GM19351 (cell line): ENCODE results near the gene PSMB7.

ENCODE experiments used
- ATAC-seq: cut with Tn5 transposase; IDR thresholded peaks from one replicate; pipeline ENCODE4 v1.9.1; 2021; ENCODE audit warnings: mild to moderate bottlenecking, moderate library complexity; ENCODE audit not compliant: unreplicated experiment

The PSMB7 gene

DNA sequence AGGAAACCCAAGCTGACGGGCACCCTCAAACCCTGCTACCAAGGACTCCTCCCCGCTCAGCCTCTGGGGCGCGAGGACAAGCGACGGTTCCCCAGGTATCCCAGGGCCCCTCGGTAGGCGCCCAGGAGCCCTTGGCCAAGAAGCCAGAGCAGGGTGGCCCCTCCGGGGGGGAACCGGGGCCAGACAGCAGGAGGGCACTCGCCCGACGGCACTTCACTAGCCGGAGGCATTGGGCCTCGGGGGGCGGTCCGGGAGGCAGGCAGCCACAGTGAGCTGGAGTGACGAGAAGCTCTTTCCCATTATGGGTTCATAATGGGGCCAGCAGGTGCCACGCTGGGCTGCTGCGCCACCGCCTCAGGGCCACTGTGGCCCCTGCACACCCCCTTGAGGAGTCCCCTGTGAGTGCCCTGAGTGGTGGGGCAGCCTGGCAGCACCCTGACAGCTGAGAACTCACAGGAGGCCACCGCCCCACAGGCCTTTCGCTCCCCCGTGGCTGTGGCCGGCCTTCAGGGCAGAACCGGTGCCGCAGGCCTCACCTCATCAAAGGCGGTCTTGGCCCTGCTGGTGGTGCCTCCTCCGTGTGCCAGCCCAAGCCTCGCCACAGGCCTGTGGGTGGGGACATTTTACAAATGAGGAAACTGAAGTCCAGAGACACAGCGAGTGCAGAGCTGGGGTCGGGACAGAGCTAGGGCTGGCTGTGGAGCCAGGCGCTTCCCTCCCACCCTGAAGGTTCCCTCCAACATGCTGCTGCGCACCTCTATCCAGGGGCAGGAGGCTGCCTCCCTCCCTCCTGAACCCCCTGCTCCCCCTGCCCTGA lies 68.7 kb downstream of the PSMB7 start:
- ATAC-seq, result no peak

DNA sequence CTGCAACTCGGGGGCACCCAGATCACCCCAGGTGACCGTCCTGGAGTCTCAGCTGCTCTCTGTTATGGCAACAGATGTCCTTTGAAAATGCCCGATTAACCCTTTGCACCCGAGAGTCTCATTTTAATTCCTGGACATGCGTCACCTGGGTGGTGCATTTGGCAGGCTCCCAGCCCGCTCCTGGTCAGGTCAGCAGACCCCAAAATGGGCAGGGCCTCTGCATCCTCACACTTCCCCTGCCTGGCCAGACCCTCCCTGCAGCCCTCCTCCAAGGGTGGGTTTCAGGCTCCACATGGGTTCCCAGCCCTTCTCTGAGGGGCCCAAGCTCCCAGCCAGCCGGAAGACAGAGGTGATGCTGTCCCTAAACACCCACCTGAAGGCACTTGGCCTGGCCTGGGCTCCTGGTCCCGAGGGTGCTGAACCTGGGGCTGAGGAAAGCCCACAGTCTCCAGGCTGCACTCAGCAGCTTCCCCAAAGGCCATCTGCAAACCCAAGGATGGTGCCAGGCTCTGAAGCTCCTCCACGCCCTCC lies 69.4 kb downstream of the PSMB7 start:
- no peak for ATAC-seq

DNA sequence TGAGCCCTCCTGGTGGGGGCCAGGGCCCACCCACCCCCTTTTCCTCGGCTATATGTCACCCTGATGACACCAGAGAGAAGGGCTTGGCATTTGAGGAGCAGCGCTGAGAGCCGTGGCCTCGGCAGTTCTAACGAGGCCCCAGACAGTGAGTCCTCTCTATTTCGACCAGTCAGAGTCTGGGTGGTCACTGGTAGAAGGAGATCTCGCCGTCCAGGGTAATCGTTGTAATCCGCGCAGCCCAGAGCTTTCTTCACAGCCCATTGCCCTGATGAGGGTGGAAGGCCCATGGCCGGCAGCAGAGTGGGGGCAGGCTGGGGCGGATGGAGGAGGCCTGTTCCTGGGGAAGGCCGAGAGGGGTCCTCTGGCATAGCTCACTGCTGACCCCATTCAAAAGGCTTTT lies 70.2 kb downstream of the PSMB7 start:
- no peak for ATAC-seq

DNA sequence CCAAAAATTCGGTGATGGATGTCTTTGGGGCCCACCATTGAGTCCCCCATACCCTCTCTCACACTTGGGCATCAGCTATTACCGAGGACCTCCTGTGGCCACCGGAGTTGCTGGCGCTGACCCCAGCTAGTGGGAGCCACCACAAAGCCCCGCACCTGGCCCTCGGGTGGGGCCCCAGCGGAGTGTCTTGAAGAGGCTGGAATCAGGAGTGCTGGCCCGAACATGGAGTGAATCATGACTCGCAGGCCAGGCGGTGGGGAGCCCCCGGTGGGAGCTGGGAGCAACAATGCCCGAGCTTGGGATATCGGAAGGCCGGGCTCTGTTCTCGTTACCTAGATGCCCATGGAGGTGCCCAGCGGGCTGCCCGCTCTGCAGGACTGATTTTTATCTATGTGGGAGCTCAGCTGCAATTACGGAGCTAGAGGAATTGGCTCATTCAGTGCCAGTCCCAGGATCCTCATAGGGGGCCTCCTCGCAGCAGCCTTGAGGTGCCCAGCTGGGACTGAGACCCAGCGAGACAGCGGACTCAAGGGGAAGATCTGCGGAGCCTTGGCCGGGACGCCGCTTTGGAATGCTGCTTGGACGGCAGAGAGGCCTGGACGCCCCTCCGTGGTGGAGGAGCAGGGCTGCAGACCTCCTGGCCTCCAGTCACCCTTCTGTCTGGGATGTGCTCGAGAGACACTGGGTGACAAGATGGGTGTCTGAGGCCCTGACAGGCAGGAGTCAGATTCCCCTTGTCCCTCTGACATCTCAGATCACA lies 70.8 kb downstream of the PSMB7 start:
- ATAC-seq, result no peak

DNA sequence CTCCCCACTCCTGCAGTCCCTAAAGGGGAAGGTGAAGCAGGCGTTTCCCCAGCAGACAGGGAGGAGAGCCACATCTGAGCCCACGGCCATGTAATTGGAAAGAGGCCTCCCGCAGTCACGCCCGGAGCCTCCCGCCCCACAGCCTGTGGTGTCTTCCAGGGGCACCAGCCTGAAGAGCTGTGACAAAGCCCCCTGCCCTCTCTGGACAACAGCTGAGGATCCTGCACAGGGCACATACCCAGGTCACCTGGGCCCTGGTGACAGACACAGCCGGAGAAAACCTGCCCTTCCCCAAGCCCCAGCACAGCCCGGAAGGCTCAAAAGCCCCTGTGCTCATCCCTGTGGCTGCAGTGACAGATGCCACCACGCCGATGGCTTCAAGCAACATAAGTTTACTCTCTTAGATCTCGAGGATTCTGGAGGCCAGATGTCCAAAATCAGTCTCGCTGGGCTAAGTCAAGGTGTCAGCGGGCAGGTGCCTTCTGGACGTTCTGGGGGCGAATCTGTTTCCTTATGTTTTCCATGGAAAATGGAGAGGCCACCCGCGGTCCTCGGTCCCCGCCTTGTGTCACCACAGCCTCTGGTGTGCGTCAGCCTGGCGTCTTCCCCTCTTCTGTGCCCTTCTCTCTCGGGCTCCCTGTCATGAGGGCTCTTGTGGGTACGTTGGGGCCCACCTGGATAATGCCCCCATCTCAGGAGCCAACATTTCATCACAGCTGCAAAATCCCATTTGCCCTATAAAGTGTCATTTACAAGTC lies 71.5 kb downstream of the PSMB7 start:
- ATAC-seq, result no peak

DNA sequence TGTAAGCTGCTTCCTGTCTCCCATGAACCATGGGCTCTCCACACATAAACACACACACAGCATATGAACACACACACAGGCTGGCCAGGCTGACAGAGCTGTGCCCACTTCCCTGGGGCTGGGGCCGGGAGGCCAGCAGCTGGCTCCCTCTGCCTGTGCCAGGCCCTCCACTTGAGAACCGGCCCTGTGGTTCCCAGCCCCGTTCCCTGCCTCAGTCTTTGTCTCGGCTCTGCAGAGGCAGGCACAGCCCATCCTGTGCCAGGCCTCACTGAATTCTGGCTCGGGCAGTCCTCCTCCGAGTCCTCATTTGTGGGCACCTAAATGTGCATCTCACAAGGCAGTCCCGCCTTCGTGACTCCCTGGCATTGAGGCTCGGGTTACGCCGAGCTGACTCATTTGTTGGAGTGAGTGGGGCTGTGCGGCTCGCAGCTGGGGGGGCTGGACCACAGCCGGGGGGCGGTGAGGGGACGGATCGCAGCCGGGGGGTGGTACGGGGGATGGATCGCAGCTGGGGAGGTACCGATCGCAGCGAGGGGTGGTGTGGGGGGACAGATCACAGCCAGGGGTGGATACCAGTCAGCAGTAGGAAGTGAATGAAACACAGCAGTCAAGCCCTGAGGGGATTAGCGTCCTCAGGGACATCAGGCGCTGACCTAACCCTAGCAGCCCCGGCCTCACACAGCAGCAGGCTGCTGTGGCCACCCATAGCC lies 72.3 kb downstream of the PSMB7 start:
- no peak for ATAC-seq

DNA sequence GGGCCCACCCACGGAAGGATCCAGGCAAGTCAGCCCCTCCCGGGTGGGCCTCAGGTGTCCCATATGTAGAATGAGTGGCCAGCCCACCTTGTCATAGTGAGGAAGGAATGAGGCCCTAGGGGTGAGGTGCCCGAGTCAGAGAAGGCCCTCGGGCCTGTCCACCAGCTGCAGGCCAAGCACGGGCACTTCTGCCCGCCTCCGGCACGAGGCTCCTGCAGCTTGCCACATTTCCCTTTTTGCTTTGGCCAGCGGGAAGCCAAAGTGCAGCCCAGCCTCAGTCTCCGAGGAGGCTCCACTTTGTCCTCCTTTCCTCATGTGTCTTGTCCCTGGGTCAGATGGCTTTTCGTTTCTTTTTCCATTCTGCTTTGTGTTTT lies 72.9 kb downstream of the PSMB7 start:
- ATAC-seq, result no peak

DNA sequence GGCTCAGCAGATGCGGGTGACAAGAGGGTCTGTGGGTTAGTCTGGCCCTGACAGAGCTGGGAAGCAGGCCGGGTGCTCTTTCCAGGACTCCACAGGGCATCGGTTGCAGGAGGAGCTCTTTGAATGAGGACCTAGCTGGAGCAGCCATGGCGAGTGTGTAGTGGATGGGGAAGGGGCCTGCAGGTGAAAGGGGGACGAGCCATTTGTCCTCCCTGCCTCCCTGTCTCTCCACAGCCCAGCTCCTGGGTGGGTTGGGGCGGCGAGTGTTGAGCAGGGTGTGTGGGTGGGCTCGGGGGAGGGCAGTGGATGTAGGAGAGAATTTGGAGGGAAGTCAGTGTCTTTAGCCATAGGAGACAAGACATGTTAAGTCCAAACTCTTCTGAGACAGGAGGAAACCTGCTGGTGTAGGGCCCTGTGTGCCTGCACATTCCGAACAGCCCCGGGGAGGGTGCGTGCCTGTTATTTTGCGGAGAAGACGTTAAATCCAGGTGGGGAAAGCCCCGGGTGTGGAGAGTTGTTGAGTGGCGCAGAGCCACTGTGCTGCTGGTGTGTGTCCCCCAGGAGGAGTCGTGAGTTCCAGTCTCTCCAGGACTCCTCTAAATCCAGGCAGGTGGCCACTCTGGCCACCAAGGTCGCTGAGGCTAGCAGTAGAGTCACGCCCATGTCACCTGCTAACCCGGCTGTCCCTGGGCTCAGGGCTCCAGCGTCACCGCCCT lies 73.6 kb downstream of the PSMB7 start:
- ATAC-seq, result no peak

DNA sequence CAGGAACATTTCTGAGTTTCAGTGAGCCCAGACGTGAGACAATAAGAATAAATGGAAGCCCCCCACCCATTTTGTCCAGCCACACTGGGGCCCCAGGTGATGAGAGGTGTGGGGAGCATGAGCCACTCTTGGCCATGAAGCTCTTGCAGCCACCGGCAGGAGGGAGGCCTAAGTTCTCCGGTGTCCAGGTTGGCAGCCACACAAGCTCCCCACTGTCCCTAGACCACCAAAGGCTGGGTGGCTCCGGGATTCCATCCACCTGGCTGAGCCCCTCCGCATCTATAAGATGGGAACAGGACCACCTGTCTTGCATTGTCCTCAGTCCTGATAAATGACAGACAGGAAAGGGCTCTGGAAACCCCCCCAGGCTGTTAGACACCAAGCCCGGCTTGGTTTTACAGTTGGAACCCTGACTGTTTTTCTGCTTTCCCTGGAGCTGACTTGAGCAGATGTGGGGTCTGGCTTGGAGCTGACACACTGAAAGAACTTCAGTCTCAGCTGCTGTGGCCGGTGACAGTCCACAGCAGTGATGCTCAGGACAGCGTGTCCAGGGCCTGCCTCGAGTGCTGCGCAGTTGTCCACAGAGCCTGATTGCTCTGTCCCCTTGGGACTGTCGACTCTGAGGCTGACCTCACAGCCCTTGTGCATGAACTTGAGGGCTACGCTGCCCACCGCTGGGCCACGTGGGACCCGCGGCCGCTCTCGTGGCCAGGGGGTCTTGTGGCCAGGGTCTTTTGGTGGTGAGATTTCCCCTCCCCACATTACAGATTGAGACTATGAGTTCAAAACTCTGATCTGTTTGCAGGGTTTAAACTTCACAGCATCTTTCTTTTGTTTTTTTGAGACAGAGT lies 74.8 kb downstream of the PSMB7 start:
- ATAC-seq, result no peak

DNA sequence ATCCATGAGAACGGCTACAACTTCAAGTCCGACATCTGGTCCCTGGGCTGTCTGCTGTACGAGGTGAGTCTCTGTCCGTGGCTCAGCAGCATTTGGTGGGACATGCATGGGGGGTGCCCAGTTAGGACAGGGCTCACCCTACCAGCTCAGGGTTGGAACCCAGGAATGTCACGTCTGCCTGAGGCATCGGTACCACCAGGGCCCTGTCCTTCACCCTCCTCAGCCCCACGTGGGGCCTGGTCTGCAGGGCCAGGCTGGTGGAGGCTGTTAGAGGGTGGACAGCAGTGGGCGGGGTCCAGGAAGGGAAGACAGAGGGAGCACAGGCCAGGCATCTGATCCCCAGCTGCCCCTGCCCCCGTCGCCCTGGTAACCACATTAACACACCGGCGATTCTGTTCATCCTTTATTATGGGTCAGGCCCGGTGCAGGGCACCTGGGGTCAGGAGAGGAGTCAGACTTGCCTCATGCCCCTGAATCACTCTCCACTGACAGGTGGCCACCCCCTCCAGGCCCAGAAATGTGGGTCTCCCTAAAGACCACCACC lies 75.6 kb downstream of the PSMB7 start:
- no peak for ATAC-seq

DNA sequence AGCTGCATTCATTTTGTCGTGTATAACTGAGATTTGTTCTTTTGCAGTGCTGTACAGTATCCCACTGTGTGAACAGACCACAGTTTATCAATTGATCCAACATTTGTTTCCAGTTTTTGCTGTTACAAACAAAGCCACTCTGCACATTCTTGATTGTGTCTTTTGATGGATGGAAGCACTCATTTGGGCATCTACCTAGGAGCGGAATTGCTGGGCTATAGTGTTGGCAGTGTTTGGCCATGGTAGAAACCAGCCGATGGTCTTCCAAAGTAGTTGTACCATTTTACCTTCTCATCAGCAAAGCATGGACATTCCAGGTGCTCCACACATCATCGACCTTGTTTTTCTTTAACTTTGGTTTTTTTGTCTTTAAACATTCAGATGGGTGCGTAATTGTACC lies 77.7 kb downstream of the PSMB7 start:
- no peak for ATAC-seq

DNA sequence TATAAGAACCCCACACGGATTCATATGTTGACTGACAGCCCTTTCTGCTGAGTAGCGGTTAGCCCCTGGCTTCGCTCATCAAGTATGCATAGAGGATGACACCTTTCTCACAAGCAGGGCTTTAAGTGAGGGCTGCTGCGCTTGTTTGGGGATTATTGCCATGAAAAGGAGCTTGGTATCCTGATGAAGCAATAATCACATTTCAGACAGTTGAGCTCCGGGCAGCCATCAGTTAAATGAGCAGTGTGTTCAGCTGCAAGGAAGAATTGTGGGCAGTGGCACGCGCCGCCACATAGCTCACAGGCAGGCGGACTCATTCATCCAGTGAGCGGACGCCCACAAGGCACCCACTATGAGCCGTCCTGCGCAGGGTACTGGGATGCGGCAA lies 79.9 kb downstream of the PSMB7 start:
- ATAC-seq, result no peak

DNA sequence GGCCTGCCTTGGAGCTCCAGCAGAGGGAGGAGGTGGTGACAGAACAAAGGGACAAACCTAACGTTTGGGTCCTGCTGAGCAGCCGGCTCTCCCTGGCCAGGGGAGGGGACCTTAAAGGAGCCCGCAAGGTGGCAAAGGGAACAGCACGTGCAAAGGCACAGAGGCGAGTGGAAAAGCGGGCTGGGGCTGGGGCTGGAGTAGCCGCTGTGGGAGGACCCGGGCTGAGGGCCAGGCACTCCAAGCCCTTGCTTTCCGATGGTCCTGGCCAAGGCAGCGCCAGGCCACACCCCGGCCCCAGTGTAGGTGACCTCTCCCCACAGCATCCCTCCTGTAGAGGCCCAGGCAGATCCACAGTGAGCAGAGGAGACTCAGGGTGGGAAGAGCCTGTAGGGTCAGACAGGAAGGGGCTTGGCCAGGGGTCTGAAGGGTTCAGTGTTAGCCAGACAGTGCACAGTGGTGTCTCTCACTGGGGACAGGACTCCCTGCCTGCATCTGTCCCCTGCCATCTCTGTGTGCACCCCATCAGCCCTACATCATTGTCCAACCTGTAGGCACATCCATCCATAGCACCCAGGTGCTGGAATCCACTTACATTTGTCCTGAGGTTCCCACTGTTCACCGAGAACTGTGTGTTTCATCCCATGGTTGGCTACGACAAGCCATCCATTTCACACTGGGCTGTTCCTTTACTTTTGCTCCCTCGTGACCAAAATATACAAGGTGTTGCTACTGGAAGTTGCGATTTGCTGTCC lies 80.5 kb downstream of the PSMB7 start:
- no peak for ATAC-seq

DNA sequence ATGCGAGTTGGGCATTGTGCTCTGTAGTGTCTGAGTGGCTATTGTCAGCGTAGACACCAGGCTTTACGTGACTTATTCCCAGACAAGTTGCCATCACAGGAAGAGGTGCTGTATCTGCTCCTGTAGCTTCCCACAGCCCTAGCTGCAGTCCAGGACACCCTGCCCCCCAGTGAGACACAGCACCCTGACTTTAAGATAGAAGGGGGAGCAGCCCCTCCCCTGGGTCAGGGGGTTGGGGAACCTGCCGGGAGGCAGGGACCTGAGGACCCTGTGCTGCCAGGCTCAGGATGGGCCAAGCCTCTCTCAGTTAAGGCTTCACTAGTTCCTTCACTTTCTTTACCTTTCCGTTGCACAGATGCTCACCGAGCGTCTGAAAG lies 82.1 kb downstream of the PSMB7 start:
- no peak for ATAC-seq

DNA sequence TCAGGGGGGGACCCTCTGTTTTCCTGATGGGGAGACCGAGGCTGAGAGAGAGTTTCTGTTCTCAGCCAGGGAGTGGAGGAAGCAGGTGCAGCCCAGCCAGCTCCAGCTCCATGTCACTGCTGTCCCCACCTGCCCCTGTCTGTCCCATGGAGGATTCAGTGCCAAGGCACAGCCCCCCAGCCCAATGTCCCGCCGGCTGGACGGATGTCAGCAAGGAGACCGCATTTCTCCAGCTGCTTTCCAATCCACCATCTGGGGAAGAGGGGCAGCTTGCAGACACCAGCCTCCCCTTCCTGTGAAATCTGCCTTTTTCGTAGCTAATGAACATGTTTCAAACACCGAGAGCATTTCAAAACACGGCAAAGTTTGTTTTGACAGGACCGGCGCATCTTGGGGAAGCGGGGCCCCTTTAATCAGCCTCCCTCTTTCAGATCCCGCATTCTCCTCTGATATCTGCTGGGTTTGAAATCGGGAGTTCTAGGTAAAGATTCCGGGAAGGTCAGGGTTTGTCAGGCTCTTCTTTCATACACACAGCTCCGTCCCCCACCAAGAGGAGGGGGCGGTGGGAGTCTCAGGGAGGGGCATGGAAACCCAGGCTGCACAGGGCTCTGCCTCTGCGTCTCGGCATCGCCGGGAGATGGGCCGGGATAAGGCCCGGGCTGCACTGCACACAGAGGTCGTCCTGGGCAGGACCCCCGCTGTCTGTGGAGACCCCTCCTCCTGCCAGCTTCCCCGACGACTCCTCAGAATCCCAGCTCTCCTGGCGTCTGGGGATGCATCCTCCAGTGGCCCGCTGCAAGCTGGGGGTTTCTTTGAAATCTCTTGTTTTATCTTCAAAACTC lies 82.7 kb downstream of the PSMB7 start:
- ATAC-seq, result no peak

DNA sequence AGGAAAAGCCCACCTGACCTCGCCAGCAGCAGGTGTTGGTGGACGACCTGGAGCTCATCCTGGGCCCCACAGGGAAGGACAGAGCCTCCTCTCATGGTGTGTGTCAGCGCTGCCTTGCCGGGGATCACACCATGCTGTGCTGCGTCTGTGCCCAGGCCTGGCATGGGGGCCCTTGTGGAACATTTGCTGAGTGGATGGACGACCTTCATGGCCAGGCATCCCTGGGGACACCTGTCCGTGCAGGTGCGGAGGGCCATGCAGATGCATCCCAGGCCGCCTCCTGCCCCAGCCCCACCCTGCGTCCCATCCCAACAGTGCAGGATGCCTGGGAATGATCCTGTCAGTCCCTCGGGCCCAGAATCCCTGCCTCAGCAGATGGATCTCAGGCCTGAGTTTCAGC lies 83.7 kb downstream of the PSMB7 start:
- no peak for ATAC-seq

DNA sequence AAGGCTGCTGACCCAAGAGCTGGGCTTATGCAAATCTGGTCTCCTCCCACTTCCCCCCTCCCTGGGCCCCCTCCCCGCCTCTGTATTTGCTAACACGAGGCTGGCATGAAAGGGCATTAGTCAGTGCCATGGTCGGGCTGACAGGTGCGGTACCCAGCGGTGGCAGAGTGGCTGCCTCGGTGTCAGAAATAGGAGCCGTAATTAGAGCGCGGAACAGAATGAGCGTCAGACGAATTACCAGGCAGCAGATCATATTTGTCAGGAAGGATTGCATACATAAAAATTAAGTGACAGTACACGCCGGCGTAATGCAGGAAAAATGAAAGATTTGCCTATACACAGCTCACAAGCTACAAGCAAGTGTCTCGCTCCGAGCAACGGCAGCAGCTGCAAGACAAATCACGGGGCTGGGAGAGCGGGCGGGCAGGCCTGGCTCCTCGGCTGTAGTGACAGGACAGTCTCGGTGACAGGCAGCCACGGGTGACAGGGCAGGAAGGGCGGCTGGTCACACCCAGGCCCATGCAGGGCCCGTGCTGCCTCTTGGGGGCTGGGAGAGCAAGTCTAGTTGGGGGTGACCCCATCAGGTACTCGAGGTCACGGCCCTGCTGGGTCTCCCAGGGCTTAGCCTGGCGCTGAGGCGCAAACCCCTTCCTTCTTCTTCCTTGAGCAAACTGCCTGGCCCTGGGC lies 85.1 kb downstream of the PSMB7 start:
- no peak for ATAC-seq
